ENCODE measurements around the gene TTC39B. TPM values are rescaled to one million over a fixed set of nuclear protein-coding genes. Genes with fewer than 3 reads are reported as not detected.

Gene TTC39B
- total RNA-seq, 2 experiments from 2014 or later = 0.06 TPM; not detected in 1

DNA sequence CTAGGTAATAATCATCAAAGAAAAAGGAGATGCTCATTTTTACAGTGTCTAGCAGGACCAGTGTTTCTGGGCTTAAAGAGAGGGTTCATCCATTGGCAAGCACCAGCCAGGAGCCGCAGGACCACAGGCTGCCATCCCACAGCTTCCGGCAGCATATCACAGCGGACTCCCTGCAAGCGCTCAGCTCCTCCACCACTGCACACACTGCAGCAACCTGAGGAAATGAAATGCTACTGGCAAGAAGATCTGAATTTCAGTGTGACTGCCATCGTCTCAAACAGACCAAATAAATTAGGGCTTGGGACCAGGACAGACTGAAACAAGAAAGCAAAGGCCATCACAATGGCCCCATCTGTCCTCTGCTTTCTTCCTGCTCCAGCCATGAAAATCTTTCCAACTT lies 114.2 kb downstream of the TTC39B start:
- BruUV-seq (replicated peaks) = no TSS peak
- no peaks in the 10 kb centered on the region for H3K36me3 ChIP-seq (ENCODE audit: insufficient read depth, low read length)
- DNase-seq (ENCODE audit: low spot score) = no peak
- TF ChIP-seq, protein P1, sequence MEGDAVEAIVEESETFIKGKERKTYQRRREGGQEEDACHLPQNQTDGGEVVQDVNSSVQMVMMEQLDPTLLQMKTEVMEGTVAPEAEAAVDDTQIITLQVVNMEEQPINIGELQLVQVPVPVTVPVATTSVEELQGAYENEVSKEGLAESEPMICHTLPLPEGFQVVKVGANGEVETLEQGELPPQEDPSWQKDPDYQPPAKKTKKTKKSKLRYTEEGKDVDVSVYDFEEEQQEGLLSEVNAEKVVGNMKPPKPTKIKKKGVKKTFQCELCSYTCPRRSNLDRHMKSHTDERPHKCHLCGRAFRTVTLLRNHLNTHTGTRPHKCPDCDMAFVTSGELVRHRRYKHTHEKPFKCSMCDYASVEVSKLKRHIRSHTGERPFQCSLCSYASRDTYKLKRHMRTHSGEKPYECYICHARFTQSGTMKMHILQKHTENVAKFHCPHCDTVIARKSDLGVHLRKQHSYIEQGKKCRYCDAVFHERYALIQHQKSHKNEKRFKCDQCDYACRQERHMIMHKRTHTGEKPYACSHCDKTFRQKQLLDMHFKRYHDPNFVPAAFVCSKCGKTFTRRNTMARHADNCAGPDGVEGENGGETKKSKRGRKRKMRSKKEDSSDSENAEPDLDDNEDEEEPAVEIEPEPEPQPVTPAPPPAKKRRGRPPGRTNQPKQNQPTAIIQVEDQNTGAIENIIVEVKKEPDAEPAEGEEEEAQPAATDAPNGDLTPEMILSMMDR (conservative IDR thresholded peaks at IDR 0.05; ENCODE audit: low read length) = no peak
- TF ChIP-seq EZH2phosphoT487 (IDR thresholded peaks at IDR 0.05; ENCODE audit: borderline replicate concordance, low read depth, low read length) = no peak
- POLR2A ChIA-PET = interaction anchor here (0.6 to 0.7 kb wide), 2 partner anchors 10 to 12 kb away, joined by 3 to 7 read pairs; no protein-coding TSS in a partner anchor
- intact Hi-C loops (cut with micrococcal nuclease; ENCODE audit: unreplicated experiment) = no loop called here
- no peaks in the 10 kb centered on the region for H3K9me3 ChIP-seq (ENCODE audit: low read length)
- no peaks in the 10 kb centered on the region for H3K79me2 ChIP-seq (ENCODE audit: insufficient read depth, low read depth, low read length)
- H3K4me2 ChIP-seq (ENCODE audit: low read length) = no peak overlapping the region
- no peak overlapping the region for H2AFZ ChIP-seq (ENCODE audit: low read length)
- CTCF ChIA-PET (ENCODE audit: unreplicated experiment) = no interaction called here
- no peaks in the 10 kb centered on the region for H3K4me1 ChIP-seq (ENCODE audit: insufficient read depth, low read length, poor library complexity, severe bottlenecking)
- H4K20me1 ChIP-seq (ENCODE audit: insufficient read depth, low read length) = no peaks in the 10 kb centered on the region
- H3K9me2 ChIP-seq (ENCODE audit: insufficient read depth, low read length) = no peaks in the 10 kb centered on the region
- H3K27ac ChIP-seq (ENCODE audit: low read depth, low read length, poor library complexity, severe bottlenecking) = no peak overlapping the region
- no peak overlapping the region for H3K4me3 ChIP-seq (ENCODE audit: low read depth, low read length, poor library complexity, severe bottlenecking)

- no TSS peak for BruUV-seq (replicated peaks)
- ChIA-PET CTCF (ENCODE audit: unreplicated experiment) (no interaction called here), POLR2A (no interaction called here)
- Histone ChIP-seq H3K27ac (ENCODE audit: low read depth, low read length, poor library complexity, severe bottlenecking) (no peak overlapping the region), H3K4me1 (ENCODE audit: insufficient read depth, low read length, poor library complexity, severe bottlenecking) (no peaks in the 10 kb centered on the region), H2AFZ (ENCODE audit: low read length) (no peak overlapping the region), H3K4me3 (ENCODE audit: low read depth, low read length, poor library complexity, severe bottlenecking) (no peak overlapping the region), H3K9me3 (ENCODE audit: low read length) (no peaks in the 10 kb centered on the region), H3K9me2 (ENCODE audit: insufficient read depth, low read length) (no peaks in the 10 kb centered on the region), H3K4me2 (ENCODE audit: low read length) (no peak overlapping the region), H3K36me3 (ENCODE audit: insufficient read depth, low read length) (no peaks in the 10 kb centered on the region), H3K79me2 (ENCODE audit: insufficient read depth, low read depth, low read length) (no peaks in the 10 kb centered on the region), H4K20me1 (ENCODE audit: insufficient read depth, low read length) (no peaks in the 10 kb centered on the region)
- intact Hi-C loops (cut with micrococcal nuclease; ENCODE audit: unreplicated experiment) = no loop called here
- TF ChIP-seq EZH2phosphoT487 (IDR thresholded peaks at IDR 0.05; ENCODE audit: borderline replicate concordance, low read depth, low read length) = no peak
- TF ChIP-seq, protein P1 (conservative IDR thresholded peaks at IDR 0.05; ENCODE audit: low read length) = no peak
- no peak for DNase-seq (ENCODE audit: low spot score)
Measured at GRCh38 chr9:15191378-15191777, 115.6 kb downstream of the TTC39B start.

DNA sequence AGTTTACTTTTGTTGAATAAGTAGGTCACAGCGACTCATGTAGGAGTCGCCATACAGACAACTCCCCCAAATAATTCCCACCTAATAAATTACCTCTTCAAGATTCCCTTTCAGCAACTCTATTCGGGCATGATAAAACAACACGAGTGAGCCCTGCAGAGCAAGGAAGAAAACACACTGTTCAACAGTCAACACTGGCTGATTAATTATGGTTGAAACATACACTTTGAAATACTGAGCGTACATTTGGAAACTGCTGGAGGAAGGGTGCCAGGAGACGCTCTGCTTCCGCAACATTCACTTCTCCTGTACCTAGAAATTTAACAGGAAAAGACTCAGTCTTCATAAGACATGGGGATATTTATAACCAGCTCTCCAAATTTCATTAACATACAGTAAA lies 117.5 kb downstream of the TTC39B start:
- Histone ChIP-seq H3K9me3 (ENCODE audit: low read length) (no peaks in the 10 kb centered on the region), H3K4me1 (ENCODE audit: insufficient read depth, low read length, poor library complexity, severe bottlenecking) (no peaks in the 10 kb centered on the region), H3K36me3 (ENCODE audit: insufficient read depth, low read length) (no peaks in the 10 kb centered on the region), H3K9me2 (ENCODE audit: insufficient read depth, low read length) (no peaks in the 10 kb centered on the region), H2AFZ (ENCODE audit: low read length) (no peak overlapping the region), H3K4me3 (ENCODE audit: low read depth, low read length, poor library complexity, severe bottlenecking) (no peak overlapping the region), H3K4me2 (ENCODE audit: low read length) (no peak overlapping the region), H3K27ac (ENCODE audit: low read depth, low read length, poor library complexity, severe bottlenecking) (no peak overlapping the region), H3K79me2 (ENCODE audit: insufficient read depth, low read depth, low read length) (no peaks in the 10 kb centered on the region), H4K20me1 (ENCODE audit: insufficient read depth, low read length) (no peaks in the 10 kb centered on the region)
- no peak for DNase-seq (ENCODE audit: low spot score)
- BruUV-seq (replicated peaks) = no TSS peak
- POLR2A ChIA-PET = no interaction called here
- CTCF ChIA-PET (ENCODE audit: unreplicated experiment) = no interaction called here
- no peak for TF ChIP-seq EZH2phosphoT487 (IDR thresholded peaks at IDR 0.05; ENCODE audit: borderline replicate concordance, low read depth, low read length)
- TF ChIP-seq, protein P1 (conservative IDR thresholded peaks at IDR 0.05; ENCODE audit: low read length) = no peak
- intact Hi-C loops (cut with micrococcal nuclease; ENCODE audit: unreplicated experiment) = no loop called here

Measured in OCI-LY7 (cell line).